HCEC 1CT (cell line): Measurements from ENCODE around the gene MIER3.

ENCODE experiments used
- DNase-seq: peaks from one replicate; pipeline ENCODE4 v3.0.0-alpha.2; 2017

MIER3 gene

DNA sequence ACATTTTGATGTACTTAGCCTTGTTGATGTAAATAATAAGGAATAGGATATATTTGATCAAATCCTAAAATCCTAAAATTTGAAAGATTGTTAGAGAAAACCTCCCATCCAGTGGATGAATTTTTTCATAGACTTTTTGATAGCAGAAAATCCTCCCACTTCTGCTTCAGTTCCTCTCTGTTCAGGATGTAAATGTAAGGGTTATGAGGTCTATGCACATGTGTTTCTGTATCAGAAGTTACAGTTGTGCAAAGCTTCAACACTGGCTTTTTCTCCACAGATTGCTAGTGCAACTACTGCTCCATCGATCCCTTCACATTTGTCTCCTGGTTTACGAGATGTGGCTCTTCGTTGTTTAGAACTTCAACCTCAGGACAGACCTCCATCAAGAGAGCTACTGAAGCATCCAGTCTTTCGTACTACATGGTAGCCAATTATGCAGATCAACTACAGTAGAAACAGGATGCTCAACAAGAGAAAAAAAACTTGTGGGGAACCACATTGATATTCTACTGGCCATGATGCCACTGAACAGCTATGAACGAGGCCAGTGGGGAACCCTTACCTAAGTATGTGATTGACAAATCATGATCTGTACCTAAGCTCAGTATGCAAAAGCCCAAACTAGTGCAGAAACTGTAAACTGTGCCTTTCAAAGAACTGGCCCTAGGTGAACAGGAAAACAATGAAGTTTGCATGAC lies 58.5 kb downstream of the MIER3 start:
- no peak for DNase-seq

DNA sequence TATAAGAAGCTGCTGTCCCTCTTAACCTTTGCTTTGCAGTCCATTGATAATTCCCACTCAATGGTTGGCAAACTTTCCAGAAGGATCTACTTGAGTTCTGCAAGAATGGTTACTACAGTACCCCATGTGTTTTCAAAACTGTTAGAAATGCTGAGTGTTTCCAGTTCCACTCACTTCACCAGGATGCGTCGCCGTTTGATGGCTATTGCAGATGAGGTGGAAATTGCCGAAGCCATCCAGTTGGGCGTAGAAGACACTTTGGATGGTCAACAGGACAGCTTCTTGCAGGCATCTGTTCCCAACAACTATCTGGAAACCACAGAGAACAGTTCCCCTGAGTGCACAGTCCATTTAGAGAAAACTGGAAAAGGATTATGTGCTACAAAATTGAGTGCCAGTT lies 70.4 kb downstream of the MIER3 start:
- no peak for DNase-seq

DNA sequence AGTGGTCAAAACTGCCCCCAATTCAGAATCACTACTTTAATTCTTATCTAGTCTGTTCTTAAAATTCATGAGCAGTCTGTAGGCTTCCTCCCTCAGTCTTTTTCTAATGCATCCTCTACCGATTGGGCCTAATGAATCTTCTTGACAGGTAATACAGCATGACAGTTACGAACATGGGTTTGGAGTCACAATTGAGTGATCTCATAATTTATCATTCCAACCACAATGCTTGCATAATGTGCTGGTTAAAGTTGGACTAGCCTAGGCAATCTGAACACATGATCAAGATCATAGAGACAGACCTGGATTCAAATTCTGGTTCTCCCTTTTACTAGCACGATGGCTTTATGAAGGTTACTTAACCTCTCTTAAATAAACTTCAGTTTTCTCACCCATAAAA lies 75.6 kb downstream of the MIER3 start:
- DNase-seq = peak; percentile 56

DNA sequence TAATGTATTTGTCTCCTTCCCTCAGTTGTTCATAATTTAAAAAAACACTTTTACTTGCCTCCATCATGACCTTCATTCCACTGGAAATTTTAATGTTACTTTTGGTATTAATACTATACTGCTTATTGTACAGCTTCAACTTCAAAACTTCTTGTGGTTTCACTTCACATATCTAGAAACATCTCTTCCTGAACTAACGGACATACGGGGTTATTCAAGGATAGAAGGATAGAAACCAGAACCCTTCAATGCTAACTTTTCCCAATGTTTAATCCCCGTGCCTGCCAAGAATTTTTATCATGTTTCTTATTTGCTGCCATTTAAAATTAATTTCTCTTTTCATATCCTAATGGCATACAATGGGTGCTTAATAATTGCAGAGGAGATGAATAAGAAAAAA lies 78.9 kb downstream of the MIER3 start:
- no peak for DNase-seq

DNA sequence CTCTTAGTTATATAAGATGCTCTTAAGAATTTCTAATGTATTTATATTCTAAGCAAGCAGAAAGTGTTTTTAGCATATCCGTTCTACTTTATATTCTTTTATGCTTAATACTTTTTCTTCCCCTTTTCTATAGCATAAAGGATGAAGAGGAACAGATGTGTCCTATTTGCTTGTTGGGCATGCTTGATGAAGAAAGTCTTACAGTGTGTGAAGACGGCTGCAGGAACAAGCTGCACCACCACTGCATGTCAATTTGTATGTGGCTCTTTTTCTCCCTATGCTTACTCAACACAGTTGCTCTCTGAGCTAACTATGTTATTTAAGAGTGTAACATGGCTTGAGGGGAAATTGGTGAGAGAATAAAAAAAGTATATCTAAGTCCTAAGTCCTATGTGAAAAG lies 80.1 kb downstream of the MIER3 start:
- DNase-seq = no peak
